Activated effector memory CD4-positive, alpha-beta T cell treated with Interleukin-2 at 50 U/mL for 16 hours (primary cell): ENCODE measurements around the gene NWD2.

Source experiments
- DNase-seq: peaks from one replicate; pipeline ENCODE4 v3.0.0-alpha.2; 2020

NWD2 gene

GRCh38 chr4:37305984-37306383 is 61.4 kb downstream of the NWD2 start:
- DNase-seq = no peak

GRCh38 chr4:37317104-37317643 is 72.6 kb downstream of the NWD2 start:
- DNase-seq = no peak

- DNase-seq = no peak
Measured at GRCh38 chr4:37320513-37321235, 76.1 kb downstream of the NWD2 start.

GRCh38 chr4:37322122-37322521 is 77.6 kb downstream of the NWD2 start:
- DNase-seq = no peak

- DNase-seq = no peak
Measured at GRCh38 chr4:37324546-37324945, 80.0 kb downstream of the NWD2 start.

GRCh38 chr4:37326852-37327251 is 82.3 kb downstream of the NWD2 start:
- DNase-seq = no peak

GRCh38 chr4:37338972-37339371 is 94.4 kb downstream of the NWD2 start:
- no peak for DNase-seq

- DNase-seq = no peak
Measured at GRCh38 chr4:37358748-37359147, 114.2 kb downstream of the NWD2 start.

GRCh38 chr4:37359261-37359660 is 114.7 kb downstream of the NWD2 start:
- no peak for DNase-seq

GRCh38 chr4:37365888-37366287 is 121.3 kb downstream of the NWD2 start:
- DNase-seq = no peak

GRCh38 chr4:37367901-37368300 is 123.4 kb downstream of the NWD2 start:
- DNase-seq = no peak

- no peak for DNase-seq
Measured at GRCh38 chr4:37370052-37370451, 125.5 kb downstream of the NWD2 start.

- no peak for DNase-seq
Measured at GRCh38 chr4:37381040-37381668, 136.6 kb downstream of the NWD2 start.

- DNase-seq = no peak
Measured at GRCh38 chr4:37383579-37384229, 139.2 kb downstream of the NWD2 start.

GRCh38 chr4:37385424-37385823 is 140.9 kb downstream of the NWD2 start:
- no peak for DNase-seq

- no peak for DNase-seq
Measured at GRCh38 chr4:37388681-37389365, 144.3 kb downstream of the NWD2 start.

GRCh38 chr4:37389366-37389765 is 144.8 kb downstream of the NWD2 start:
- DNase-seq = no peak

GRCh38 chr4:37389967-37390580 is 145.5 kb downstream of the NWD2 start:
- no peak for DNase-seq

- no peak for DNase-seq
Measured at GRCh38 chr4:37392521-37393255, 148.1 kb downstream of the NWD2 start.

- no peak for DNase-seq
Measured at GRCh38 chr4:37393321-37393720, 148.8 kb downstream of the NWD2 start.

- DNase-seq = no peak
Measured at GRCh38 chr4:37393889-37394288, 149.3 kb downstream of the NWD2 start.

GRCh38 chr4:37397505-37397904 is 153.0 kb downstream of the NWD2 start:
- DNase-seq = no peak
